Neural progenitor cell (in vitro differentiated cells): Measurements from ENCODE around the gene DARS1.

Source experiments
- EZH2 ChIP-seq: fragments of 200-600 bp; sonication (generic); IDR thresholded peaks from 2 replicates; pipeline ENCODE4 v1.6.1; 2017; ENCODE audit warnings: antibody characterized with exemption, mild to moderate bottlenecking, moderate library complexity
- TF ChIP-seq, protein P1 (sequence below): fragments of 200-600 bp; sonication (generic); IDR thresholded peaks from 2 replicates; pipeline ENCODE4 v1.5.1; 2017; ENCODE audit warnings: antibody characterized with exemption, mild to moderate bottlenecking

DNA sequence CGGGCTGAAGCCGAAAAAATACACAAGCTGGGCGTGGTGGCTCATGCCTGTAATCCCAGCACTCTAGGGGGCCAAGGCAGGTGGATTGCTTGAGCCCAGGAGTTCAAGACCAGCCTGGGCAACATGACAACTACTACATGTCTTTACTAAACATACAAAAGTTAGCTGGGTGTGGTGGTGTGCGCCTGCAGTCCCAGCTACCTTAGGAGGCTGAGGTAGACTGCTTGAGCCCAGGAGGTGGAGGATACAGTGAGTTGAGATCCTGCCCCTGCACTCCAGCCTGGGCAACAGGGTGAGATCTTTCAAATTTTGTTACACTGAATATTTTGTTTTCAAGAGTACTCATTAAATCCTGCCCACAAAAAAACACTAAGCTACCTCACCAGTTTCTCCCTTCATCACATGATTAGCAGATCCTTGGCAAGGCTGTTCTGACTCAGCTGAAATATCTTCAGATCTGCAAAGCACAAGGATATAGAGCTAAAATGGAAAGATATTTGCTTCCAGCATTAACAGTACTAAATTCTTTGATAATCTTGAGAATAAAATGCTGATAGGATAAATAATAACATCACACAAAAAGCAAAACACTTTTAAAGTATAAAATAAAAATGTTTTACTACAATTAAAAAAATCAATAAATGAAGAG lies 81.0 kb downstream of the DARS1 start:
- TF ChIP-seq, protein P1, sequence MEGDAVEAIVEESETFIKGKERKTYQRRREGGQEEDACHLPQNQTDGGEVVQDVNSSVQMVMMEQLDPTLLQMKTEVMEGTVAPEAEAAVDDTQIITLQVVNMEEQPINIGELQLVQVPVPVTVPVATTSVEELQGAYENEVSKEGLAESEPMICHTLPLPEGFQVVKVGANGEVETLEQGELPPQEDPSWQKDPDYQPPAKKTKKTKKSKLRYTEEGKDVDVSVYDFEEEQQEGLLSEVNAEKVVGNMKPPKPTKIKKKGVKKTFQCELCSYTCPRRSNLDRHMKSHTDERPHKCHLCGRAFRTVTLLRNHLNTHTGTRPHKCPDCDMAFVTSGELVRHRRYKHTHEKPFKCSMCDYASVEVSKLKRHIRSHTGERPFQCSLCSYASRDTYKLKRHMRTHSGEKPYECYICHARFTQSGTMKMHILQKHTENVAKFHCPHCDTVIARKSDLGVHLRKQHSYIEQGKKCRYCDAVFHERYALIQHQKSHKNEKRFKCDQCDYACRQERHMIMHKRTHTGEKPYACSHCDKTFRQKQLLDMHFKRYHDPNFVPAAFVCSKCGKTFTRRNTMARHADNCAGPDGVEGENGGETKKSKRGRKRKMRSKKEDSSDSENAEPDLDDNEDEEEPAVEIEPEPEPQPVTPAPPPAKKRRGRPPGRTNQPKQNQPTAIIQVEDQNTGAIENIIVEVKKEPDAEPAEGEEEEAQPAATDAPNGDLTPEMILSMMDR: no peak
- no peak for TF ChIP-seq EZH2
